Esophagus squamous epithelium (tissue), 4 donors: Measurements from ENCODE around the gene CCT5.

Source experiments
- CTCF ChIP-seq, 6 experiments: fragments of 450-650 bp in 4 of 6; fragments of 200-600 bp in 2 of 6; sonication (generic) in 2 of 6; IDR thresholded peaks; one replicate each; pipeline ENCODE4 v1.5.1; 2016 to 2019; ENCODE audit warnings: antibody characterized with exemption in 6 of 6, mild to moderate bottlenecking in 4 of 6, moderate library complexity in 4 of 6
- POLR2A ChIP-seq, 4 donors: fragments of 450-650 bp; IDR thresholded peaks; one replicate each; pipeline ENCODE4 v1.6.1; 2017; ENCODE audit warnings: antibody characterized with exemption in 4 of 4, mild to moderate bottlenecking in 4 of 4, moderate library complexity in 3 of 4

- TF ChIP-seq POLR2A (IDR thresholded peaks at IDR 0.05) (no peak), CTCF (IDR thresholded peaks at IDR 0.05) (no peak)
Measured at GRCh38 chr5:10289353-10289752, 39.3 kb downstream of the CCT5 start.
